HCT116 (cell line): ENCODE data around the gene TEX48. TPM values are rescaled to one million over a fixed set of nuclear protein-coding genes. Genes with fewer than 3 reads are reported as not detected.

Source experiments
- ATAC-seq: fragments of 200-7000 bp; cut with Tn5 transposase; 2 replicates; pipeline ENCODE4 v1.9.1; 2020; ENCODE audit warnings: mild to moderate bottlenecking, moderate library complexity
- BruUV-seq: library from RNA; stranded (reverse); fragments of 400-500 nt; replicated peaks from 2 replicates; lab custom pipeline; 2021; lab: Mats Ljungman, UMichigan
- CTCF ChIA-PET: fragments of 300-600 bp; sonication (Branson Sonifier 250); formaldehyde crosslinking; loops from one replicate; lab custom pipeline; 2021; ENCODE audit warnings: antibody characterized with exemption; lab: Charles Lee
- POLR2A ChIA-PET: fragments of 300-600, 350-600 bp; sonication (Branson Sonifier 250); formaldehyde crosslinking; loops from one replicate; lab custom pipeline; 2021; ENCODE audit warnings: antibody characterized with exemption; lab: Charles Lee
- RAD21 ChIA-PET, 2 experiments: fragments of 300-600 bp; sonication (Branson Sonifier 250); formaldehyde crosslinking; loops; one replicate each; lab custom pipeline; 2023; ENCODE audit warnings: low total read pairs in 2 of 2; ENCODE audit not compliant: uncharacterized antibody in 2 of 2, unreplicated experiment in 2 of 2, low non-redundant PET in 1 of 2; lab: Charles Lee
- DNase-seq: peaks from one replicate; pipeline ENCODE4 v3.0.0-alpha.2; 2010; ENCODE audit warnings: low read depth, low spot score
- H2AFZ ChIP-seq: fragments of 200-600 bp; shearing (Covaris generic), sonication (generic); 2 replicates; pipeline ENCODE4 v1.6.1; 2017; ENCODE audit warnings: low read depth, mixed run types, mixed read lengths, antibody characterized with exemption, low read length; ENCODE audit not compliant: poor library complexity, severe bottlenecking
- H3K27ac ChIP-seq: 2 replicates; pipeline ENCODE4 v1.5.1; 2012; ENCODE audit warnings: low read depth, low read length
- H3K27me3 ChIP-seq: fragments of 200-600 bp; sonication (generic); 2 replicates; pipeline ENCODE4 v1.6.1; 2016; ENCODE audit warnings: mixed run types, low read length, mixed read lengths; ENCODE audit not compliant: insufficient read depth
- H3K36me3 ChIP-seq, 2 experiments: fragments of 200-500 bp in 1 of 2; fragments of 200-600 bp in 1 of 2; sonication (Bioruptor generic) in 1 of 2; sonication (generic) in 1 of 2; 2 replicates each; pipeline versions ENCODE4 v1.5.1 to v1.6.1; 2014 to 2016; ENCODE audit warnings: low read length in 2 of 2, inconsistent platforms in 1 of 2, mixed read lengths in 1 of 2, mixed run types in 1 of 2; ENCODE audit not compliant: insufficient read depth in 2 of 2, control insufficient read depth in 1 of 2
- H3K4me1 ChIP-seq, 2 experiments: fragments of 200-600 bp in 1 of 2; sonication (generic) in 1 of 2; 2 replicates each; pipeline versions ENCODE4 v1.5.1 to v1.6.1; 2012 to 2017; ENCODE audit warnings: low read length in 2 of 2, inconsistent platforms in 1 of 2, mild to moderate bottlenecking in 1 of 2, mixed read lengths in 1 of 2, mixed run types in 1 of 2, moderate library complexity in 1 of 2; ENCODE audit not compliant: insufficient read depth in 2 of 2, control insufficient read depth in 1 of 2
- H3K4me2 ChIP-seq: fragments of 200-600 bp; sonication (generic); 2 replicates; pipeline ENCODE4 v1.6.1; 2017; ENCODE audit warnings: mixed run types, low read length, mixed read lengths
- H3K4me3 ChIP-seq, 2 experiments: fragments of 200-600 bp in 1 of 2; sonication (generic) in 1 of 2; replicated peaks in 1 of 2; 2 replicates each; pipeline ENCODE4 v1.5.1; 2011 to 2016; ENCODE audit warnings: low read length in 2 of 2, control low read depth in 1 of 2, low read depth in 1 of 2, mild to moderate bottlenecking in 1 of 2, mixed read lengths in 1 of 2, mixed run types in 1 of 2
- H3K79me2 ChIP-seq: fragments of 200-600 bp; sonication (generic); 2 replicates; pipeline ENCODE4 v1.6.1; 2017; ENCODE audit warnings: mild to moderate bottlenecking, mixed run types, low read length, moderate library complexity, mixed read lengths; ENCODE audit not compliant: insufficient read depth
- H3K9ac ChIP-seq: fragments of 200-600 bp; sonication (generic); 2 replicates; pipeline ENCODE4 v1.6.1; 2016; ENCODE audit warnings: low read length, mixed read lengths
- H3K9me2 ChIP-seq: fragments of 200-600 bp; sonication (generic), shearing (Covaris generic); 2 replicates; pipeline ENCODE4 v1.6.1; 2017; ENCODE audit warnings: mixed run types, mild to moderate bottlenecking, moderate library complexity; ENCODE audit not compliant: insufficient read depth
- H3K9me3 ChIP-seq, 2 experiments: fragments of 200-500 bp in 1 of 2; fragments of 200-600 bp in 1 of 2; sonication (Bioruptor generic) in 1 of 2; sonication (generic) in 1 of 2; 2 replicates each; pipeline ENCODE4 v1.6.1; 2014 to 2017; ENCODE audit warnings: low read length in 2 of 2, mixed read lengths in 2 of 2, inconsistent platforms in 1 of 2, low read depth in 1 of 2, mild to moderate bottlenecking in 1 of 2, mixed run types in 1 of 2, moderate library complexity in 1 of 2; ENCODE audit not compliant: control insufficient read depth in 1 of 2, insufficient read depth in 1 of 2
- H4K20me1 ChIP-seq: fragments of 200-600 bp; sonication (generic), shearing (Covaris generic); 2 replicates; pipeline ENCODE4 v1.6.1; 2017; ENCODE audit warnings: mixed run types, mild to moderate bottlenecking, moderate library complexity; ENCODE audit not compliant: insufficient read depth
- CEBPB ChIP-seq: IDR thresholded peaks from 2 replicates; pipeline ENCODE4 v1.6.1; 2012; ENCODE audit warnings: low read depth
- FOSL1 ChIP-seq: IDR thresholded peaks from 2 replicates; pipeline ENCODE4 v1.6.1; 2012; ENCODE audit warnings: low read depth
- POLR2A ChIP-seq: IDR thresholded peaks from 2 replicates; pipeline ENCODE4 v1.7.0; 2011; ENCODE audit warnings: borderline replicate concordance; ENCODE audit not compliant: insufficient read depth, insufficient read length; ENCODE audit errors: extremely low read depth
- POLR2AphosphoS5 ChIP-seq: IDR thresholded peaks from 2 replicates; pipeline ENCODE4 v1.6.1; 2011; ENCODE audit warnings: mild to moderate bottlenecking, low read depth, low read length, moderate library complexity
- intact Hi-C: fragments of 100-400 bp; cut with micrococcal nuclease; formaldehyde crosslinking; loops from 2 replicates; pipeline ENCODE4 v1.10.0; 2022
- total RNA-seq: library from RNA; stranded (reverse); gene quantifications from one replicate; pipeline ENCODE4 v1.2.1, GENCODE V29; 2021; ENCODE audit not compliant: unreplicated experiment

Gene TEX48
- total RNA-seq, 1 experiment from 2014 or later, result not detected

DNA sequence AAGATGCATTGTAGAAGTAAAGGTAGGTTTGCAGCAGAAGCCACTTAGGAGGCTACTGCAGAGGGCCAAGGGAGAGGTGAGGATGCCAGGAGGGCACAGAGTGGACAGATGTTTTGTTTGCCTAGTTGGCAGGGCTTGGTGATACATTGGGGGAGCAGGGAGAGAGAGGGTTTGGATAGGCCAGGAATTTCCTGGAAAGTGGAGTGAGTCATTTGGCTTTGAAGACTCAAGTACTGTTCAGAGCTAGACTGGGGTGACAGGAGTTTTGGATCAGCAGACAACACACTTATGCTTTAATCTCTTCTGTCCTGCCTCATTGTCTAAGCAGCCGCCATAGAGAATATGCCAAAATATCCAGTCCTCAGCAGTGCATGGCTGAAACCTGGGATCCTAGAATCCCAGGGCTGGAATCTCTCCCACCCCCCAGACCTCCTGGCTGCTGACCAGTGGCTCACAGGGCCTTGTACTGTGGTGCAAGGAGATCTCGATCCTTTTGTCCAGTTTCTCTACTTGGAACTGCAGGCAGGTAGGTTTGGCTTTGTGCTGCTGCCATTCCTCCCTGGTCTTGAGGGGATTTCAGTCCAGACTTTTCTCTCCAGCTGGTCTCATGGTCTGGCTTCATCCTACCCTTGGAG is 59.9 kb downstream of the TEX48 start:
- ChIA-PET RAD21 (no interaction called here), CTCF (no interaction called here), POLR2A (no interaction called here)
- Histone ChIP-seq H3K79me2 (no peaks in the 10 kb centered on the region), H3K27me3 (no peaks in the 10 kb centered on the region), H3K4me1 (peaks cover 0 to 7% of the 10 kb centered on the region in 2 experiments; a peak in 2 of 4 replicates), H3K27ac (no peak overlapping the region), H3K4me2 (no peak overlapping the region), H3K9ac (no peak overlapping the region), H4K20me1 (no peaks in the 10 kb centered on the region), H2AFZ (no peak overlapping the region), H3K9me3 (no peaks in the 10 kb centered on the region), H3K36me3 (no peaks in the 10 kb centered on the region; a peak in 1 of 4 replicates), H3K9me2 (no peaks in the 10 kb centered on the region), H3K4me3 (no peak overlapping the region)
- BruUV-seq, result TSS peak; percentile 28
- DNase-seq (no peak), ATAC-seq (peak; percentile 22; the same call in 1 of the 2 replicates)
- TF ChIP-seq POLR2A (no peak), FOSL1 (0 out of 2 replicates have a peak, but pooled peaks have one; percentile 27)
- intact Hi-C loops, result no loop called here

DNA sequence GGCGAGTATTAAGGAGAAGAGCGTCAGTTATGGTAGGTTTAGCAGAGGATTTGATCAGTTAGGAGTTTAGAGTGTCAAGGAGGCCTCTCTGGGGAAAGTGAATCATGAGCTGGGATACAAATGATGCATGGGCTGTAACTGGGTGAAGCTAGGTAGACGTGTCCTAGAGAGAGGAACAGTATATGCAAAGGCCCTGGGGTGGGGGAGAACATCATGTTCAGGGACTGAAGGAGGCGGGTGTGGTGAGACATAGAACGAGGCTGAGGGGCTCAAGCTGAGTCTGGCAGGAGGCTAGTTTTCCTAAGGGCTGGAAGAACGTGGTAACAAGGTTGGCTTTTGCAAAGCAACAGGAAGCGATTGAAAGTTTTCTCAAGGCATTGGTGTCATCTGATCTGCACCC is 60.4 kb downstream of the TEX48 start:
- Histone ChIP-seq H4K20me1 (no peaks in the 10 kb centered on the region), H3K79me2 (no peaks in the 10 kb centered on the region), H3K4me1 (peaks cover 0 to 7% of the 10 kb centered on the region in 2 experiments; a peak in 2 of 4 replicates), H3K36me3 (no peaks in the 10 kb centered on the region; a peak in 1 of 4 replicates), H3K27me3 (no peaks in the 10 kb centered on the region), H3K9me2 (no peaks in the 10 kb centered on the region), H2AFZ (no peak overlapping the region), H3K9ac (no peak overlapping the region), H3K4me2 (no peak overlapping the region), H3K9me3 (no peaks in the 10 kb centered on the region), H3K27ac (no peak overlapping the region), H3K4me3 (no peak overlapping the region)
- POLR2A ChIA-PET, result no interaction called here
- DNase-seq (no peak), ATAC-seq (no peak)
- TF ChIP-seq CEBPB (no peak), POLR2AphosphoS5 (no peak)
- intact Hi-C loops, result no loop called here
- CTCF ChIA-PET, result no interaction called here
- BruUV-seq, result no TSS peak
- RAD21 ChIA-PET, result no interaction called here
